Activated T-cell treated with anti-CD3 and anti-CD28 coated beads, Interleukin-2, amount 50 U/mL, for 72 hours (primary cell): Measurements from ENCODE around the gene DENND1A. TPM values are rescaled to one million over a fixed set of nuclear protein-coding genes. Genes with fewer than 3 reads are reported as not detected.

Experiments
- ATAC-seq, 2 donors: fragments of 150-1000 bp; cut with Tn5 transposase; replicated peaks in 1 of 2; 2 replicates each; pipeline ENCODE4 v1.10.0; 2021; ENCODE audit warnings: moderate library complexity in 2 of 2, mild to moderate bottlenecking in 1 of 2
- DNase-seq, 2 donors: peaks; one replicate each; pipeline ENCODE4 v3.0.0; 2021 to 2022; ENCODE audit warnings: mixed read lengths in 1 of 2
- H3K27ac Mint-ChIP-seq: one replicate; pipeline ENCODE4 v1.8.0; 2022; ENCODE audit warnings: mild to moderate bottlenecking, moderate library complexity, mixed read lengths
- H3K27me3 Mint-ChIP-seq: one replicate; pipeline ENCODE4 v1.8.0; 2022; ENCODE audit warnings: low read depth, mixed read lengths
- H3K36me3 Mint-ChIP-seq, 2 donors: one replicate each; pipeline ENCODE4 v1.8.0; 2022; ENCODE audit warnings: mixed read lengths in 2 of 2, mild to moderate bottlenecking in 1 of 2; ENCODE audit not compliant: insufficient read depth in 2 of 2
- H3K4me1 Mint-ChIP-seq: one replicate; pipeline ENCODE4 v1.8.0; 2022; ENCODE audit warnings: low read depth, mixed read lengths
- H3K4me3 Mint-ChIP-seq, 2 donors: one replicate each; pipeline ENCODE4 v1.8.0; 2022; ENCODE audit warnings: mild to moderate bottlenecking in 2 of 2, mixed read lengths in 2 of 2, moderate library complexity in 2 of 2
- H3K9me3 Mint-ChIP-seq, 2 donors: one replicate each; pipeline ENCODE4 v1.8.0; 2022; ENCODE audit warnings: mixed read lengths in 2 of 2
- total RNA-seq, 2 donors: library from RNA; stranded (reverse); gene quantifications; one replicate each; pipeline ENCODE4 v1.2.3, GENCODE V29; 2022

DENND1A gene
- total RNA-seq, 2 donors from 2014 or later: 18.3 to 18.5 TPM

DNA sequence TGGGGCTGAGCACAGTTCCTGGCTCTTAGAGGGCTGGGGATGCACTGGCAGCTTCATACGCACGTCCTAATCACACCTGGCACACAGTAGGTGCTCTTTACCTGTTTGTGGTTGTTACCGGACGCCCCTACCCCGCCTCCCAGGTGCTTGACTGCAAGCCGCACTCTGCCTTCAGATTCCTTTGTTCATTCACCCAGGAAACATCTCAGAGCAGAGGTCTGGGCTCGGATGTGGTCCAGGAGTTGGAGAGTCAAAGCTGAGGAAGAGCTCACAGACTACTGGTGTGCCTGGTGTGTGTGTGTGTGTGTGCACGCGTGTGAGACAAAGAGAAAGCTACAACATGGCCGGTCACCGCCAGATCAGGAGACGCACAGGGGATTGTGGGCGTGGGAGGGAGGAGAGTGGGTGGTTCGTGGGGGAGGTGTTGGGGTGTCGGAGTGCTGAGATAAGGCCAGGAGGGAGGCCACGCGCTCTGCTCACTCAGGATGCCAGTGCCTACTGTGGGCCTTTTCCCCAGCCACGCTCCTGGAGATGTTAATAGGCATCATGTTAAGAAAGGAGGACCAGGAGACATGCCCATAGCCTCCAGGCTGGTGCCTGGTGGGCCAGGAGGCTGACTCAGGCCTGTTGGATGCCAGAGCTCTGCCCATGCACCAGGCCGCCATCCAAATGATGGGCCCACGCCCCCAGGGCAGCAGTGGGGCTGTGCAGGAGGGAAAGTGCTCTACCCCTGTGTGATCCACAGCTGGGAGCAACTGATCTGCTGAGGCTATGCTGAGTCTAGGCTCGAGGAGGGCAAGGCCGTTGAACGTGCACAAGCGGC lies 534.0 kb downstream of the DENND1A start:
- ATAC-seq (no peak), DNase-seq (no peak)
- Mint-ChIP-seq H3K27ac (no peak overlapping the region), H3K36me3 (no peaks in the 10 kb centered on the region), H3K4me3 (no peak overlapping the region), H3K9me3 (peaks cover 0 to 2% of the 10 kb centered on the region in 2 donors), H3K4me1 (no peaks in the 10 kb centered on the region), H3K27me3 (no peaks in the 10 kb centered on the region)

GRCh38 chr9:123395276-123395688 lies 534.6 kb downstream of the DENND1A start:
- Mint-ChIP-seq H3K27ac (no peak overlapping the region), H3K36me3 (no peaks in the 10 kb centered on the region), H3K9me3 (peaks cover 0 to 2% of the 10 kb centered on the region in 2 donors), H3K4me1 (no peaks in the 10 kb centered on the region), H3K27me3 (no peaks in the 10 kb centered on the region), H3K4me3 (no peak overlapping the region)
- DNase-seq (no peak), ATAC-seq (no peak)

GRCh38 chr9:123394291-123395235 lies 535.4 kb downstream of the DENND1A start:
- DNase-seq (no peak), ATAC-seq (no peak)
- Mint-ChIP-seq H3K36me3 (no peaks in the 10 kb centered on the region), H3K27me3 (no peaks in the 10 kb centered on the region), H3K27ac (no peak overlapping the region), H3K4me3 (no peak overlapping the region), H3K4me1 (no peaks in the 10 kb centered on the region), H3K9me3 (peaks cover 0 to 2% of the 10 kb centered on the region in 2 donors)

DNA sequence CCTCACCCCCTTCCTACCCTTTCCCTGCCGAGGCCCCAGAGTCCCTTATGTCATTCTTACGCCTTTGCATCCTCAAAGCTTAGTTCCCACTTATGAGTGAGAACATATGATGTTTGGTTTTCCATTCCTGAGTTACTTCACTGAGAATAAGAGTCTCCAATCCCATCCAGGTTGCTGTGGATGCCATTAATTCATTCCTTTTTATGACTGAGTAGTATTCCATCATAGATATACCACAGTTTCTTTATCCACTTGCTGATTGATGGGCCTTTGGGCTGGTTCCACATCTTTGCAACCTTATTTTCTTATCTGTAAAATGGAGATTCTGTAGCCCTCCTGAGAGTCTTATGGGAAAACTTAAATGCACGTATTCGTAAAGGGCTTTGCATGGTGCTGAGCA lies 537.1 kb downstream of the DENND1A start:
- H3K4me1 Mint-ChIP-seq: no peaks in the 10 kb centered on the region

DNA sequence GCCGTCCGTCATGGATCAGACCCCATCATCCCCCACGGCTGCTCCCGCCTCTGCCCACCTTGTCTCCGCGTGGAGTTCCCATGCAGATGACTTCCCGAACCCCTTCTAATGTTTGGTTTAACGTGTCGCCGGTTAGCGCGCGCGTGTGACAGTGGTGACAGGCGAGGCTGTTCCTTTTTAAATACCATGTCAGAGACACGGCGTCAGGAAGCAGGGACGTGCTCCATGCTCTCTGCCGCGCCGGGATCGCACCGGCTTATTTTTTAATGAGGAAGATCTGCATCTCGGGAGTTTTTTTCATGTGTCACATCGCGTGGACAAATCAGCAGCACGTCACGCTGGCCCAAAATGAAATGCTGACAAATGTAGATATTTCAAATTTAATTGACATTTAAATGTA lies 538.0 kb downstream of the DENND1A start:
- Mint-ChIP-seq H3K4me3 (no peak overlapping the region), H3K4me1 (no peaks in the 10 kb centered on the region), H3K27me3 (no peaks in the 10 kb centered on the region), H3K36me3 (no peaks in the 10 kb centered on the region), H3K9me3 (peaks cover 0 to 2% of the 10 kb centered on the region in 2 donors), H3K27ac (no peak overlapping the region)
- ATAC-seq (no peak), DNase-seq (no peak)

More for the DNA sequence above, 537.1 kb downstream of the DENND1A start:
- H3K27me3 Mint-ChIP-seq: no peaks in the 10 kb centered on the region
- no peak for DNase-seq
- no peak overlapping the region for H3K4me3 Mint-ChIP-seq
- no peaks in the 10 kb centered on the region for H3K36me3 Mint-ChIP-seq
- H3K9me3 Mint-ChIP-seq: peaks cover 0 to 2% of the 10 kb centered on the region in 2 donors
- ATAC-seq: no peak
- H3K27ac Mint-ChIP-seq: no peak overlapping the region

- Mint-ChIP-seq H3K9me3 (peaks cover 0 to 2% of the 10 kb centered on the region in 2 donors), H3K4me1 (no peaks in the 10 kb centered on the region), H3K36me3 (no peaks in the 10 kb centered on the region), H3K27me3 (no peaks in the 10 kb centered on the region), H3K27ac (no peak overlapping the region), H3K4me3 (no peak overlapping the region)
- no peak for DNase-seq
- no peak for ATAC-seq
Measured at GRCh38 chr9:123391233-123391632, 538.7 kb downstream of the DENND1A start.

DNA sequence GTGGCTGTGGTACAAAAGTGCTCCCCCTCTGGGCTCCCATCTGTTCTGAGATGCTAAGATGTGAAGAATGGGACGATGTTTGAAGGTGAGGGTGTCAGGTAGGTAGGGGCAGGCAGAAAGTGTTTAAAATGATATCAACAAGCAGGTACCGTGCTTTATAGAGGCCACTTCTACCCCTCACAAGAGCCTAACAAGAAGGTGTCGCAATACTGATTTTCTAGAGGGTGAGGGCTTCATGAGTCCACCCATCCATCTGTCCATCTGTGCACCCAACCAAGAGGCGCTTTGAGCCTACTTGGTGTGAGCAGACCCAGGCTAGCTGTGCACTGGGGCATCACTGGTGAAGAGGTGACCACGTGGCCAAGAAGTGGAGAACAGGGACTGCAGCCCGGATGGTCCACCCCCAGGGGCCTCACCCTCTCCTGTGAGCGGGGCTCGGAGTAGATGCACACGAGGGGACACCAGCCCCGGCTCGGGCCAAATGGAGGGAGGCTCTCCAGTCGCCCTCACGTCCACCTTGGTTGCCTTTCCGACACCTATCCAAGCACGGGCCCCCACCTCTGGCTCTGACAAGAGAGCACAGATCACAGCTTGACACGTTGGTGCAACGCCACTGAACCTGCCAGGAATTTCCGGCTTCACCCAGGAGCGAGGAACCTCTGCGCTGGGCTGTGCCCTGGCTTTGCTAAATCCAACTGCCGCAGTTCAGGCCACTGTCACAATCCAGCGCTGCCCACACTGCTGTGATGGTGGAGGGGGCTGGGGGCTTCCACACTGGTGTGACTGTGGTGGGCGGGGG lies 539.4 kb downstream of the DENND1A start:
- H3K27ac Mint-ChIP-seq: no peak overlapping the region

DNA sequence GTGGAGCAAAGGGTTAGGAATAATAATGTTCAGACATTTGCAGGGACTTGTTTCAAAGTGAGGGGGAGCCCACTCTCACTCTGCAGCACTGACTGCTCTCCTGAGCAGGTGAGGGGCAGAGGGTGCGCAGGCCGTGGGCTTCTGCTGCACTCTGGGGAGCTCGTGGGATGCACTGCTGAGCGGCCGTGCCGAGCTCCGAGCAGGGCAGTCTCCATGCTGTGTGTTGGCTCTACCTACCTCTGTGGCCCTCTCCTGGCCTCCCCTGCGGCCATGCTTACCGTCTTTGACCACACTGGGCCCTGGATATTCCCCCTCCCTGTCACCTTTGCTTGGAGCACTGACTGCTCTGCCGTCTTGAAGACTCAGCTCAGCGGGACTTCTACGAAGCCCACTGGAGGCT lies 540.2 kb downstream of the DENND1A start:
- no peaks in the 10 kb centered on the region for H3K4me1 Mint-ChIP-seq
- H3K4me3 Mint-ChIP-seq: no peak overlapping the region
- peaks cover 0 to 2% of the 10 kb centered on the region in 2 donors for H3K9me3 Mint-ChIP-seq
- ATAC-seq: no peak
- H3K36me3 Mint-ChIP-seq: no peaks in the 10 kb centered on the region
- no peak overlapping the region for H3K27ac Mint-ChIP-seq
- DNase-seq: no peak
- H3K27me3 Mint-ChIP-seq: no peaks in the 10 kb centered on the region

More for the DNA sequence above, 539.4 kb downstream of the DENND1A start:
- H3K36me3 Mint-ChIP-seq: no peaks in the 10 kb centered on the region
- DNase-seq (no peak), ATAC-seq (no peak)
- H3K4me3 Mint-ChIP-seq: no peak overlapping the region
- no peaks in the 10 kb centered on the region for H3K27me3 Mint-ChIP-seq
- no peaks in the 10 kb centered on the region for H3K4me1 Mint-ChIP-seq
- H3K9me3 Mint-ChIP-seq: peaks cover 0 to 2% of the 10 kb centered on the region in 2 donors

GRCh38 chr9:123389070-123389469 lies 540.9 kb downstream of the DENND1A start:
- no peak for ATAC-seq
- H3K27ac Mint-ChIP-seq: no peak overlapping the region
- no peaks in the 10 kb centered on the region for H3K27me3 Mint-ChIP-seq
- H3K9me3 Mint-ChIP-seq: peaks cover 0 to 2% of the 10 kb centered on the region in 2 donors
- no peak for DNase-seq
- no peak overlapping the region for H3K4me3 Mint-ChIP-seq
- H3K4me1 Mint-ChIP-seq: no peaks in the 10 kb centered on the region
- no peaks in the 10 kb centered on the region for H3K36me3 Mint-ChIP-seq

- Mint-ChIP-seq H3K4me1 (no peaks in the 10 kb centered on the region), H3K27me3 (no peaks in the 10 kb centered on the region), H3K36me3 (no peaks in the 10 kb centered on the region), H3K9me3 (no peaks in the 10 kb centered on the region), H3K4me3 (no peak overlapping the region), H3K27ac (no peak overlapping the region)
- ATAC-seq (no peak), DNase-seq (no peak)
Measured at GRCh38 chr9:123387686-123388085, 542.2 kb downstream of the DENND1A start.

GRCh38 chr9:123383512-123384170 lies 546.3 kb downstream of the DENND1A start:
- Mint-ChIP-seq H3K36me3 (no peaks in the 10 kb centered on the region), H3K27me3 (no peaks in the 10 kb centered on the region), H3K4me3 (no peak overlapping the region), H3K4me1 (no peaks in the 10 kb centered on the region), H3K27ac (no peak overlapping the region), H3K9me3 (no peaks in the 10 kb centered on the region)
- no peak for DNase-seq
- ATAC-seq: no peak
